Vagina (tissue), 2 donors: Measurements from ENCODE around the gene KMT2B.

Source experiments
- POLR2A ChIP-seq, 2 donors: fragments of 450-650 bp; IDR thresholded peaks; one replicate each; pipeline ENCODE4 v1.6.1; 2017; ENCODE audit warnings: antibody characterized with exemption in 2 of 2, mild to moderate bottlenecking in 2 of 2, moderate library complexity in 2 of 2
- POLR2AphosphoS5 ChIP-seq, 2 donors: sonication (generic); formaldehyde crosslinking; IDR thresholded peaks; one replicate each; pipeline ENCODE4 v1.9.0; 2017; ENCODE audit warnings: antibody characterized with exemption in 2 of 2, mild to moderate bottlenecking in 2 of 2, low read depth in 1 of 2; ENCODE audit not compliant: insufficient read depth in 1 of 2
- TF ChIP-seq, protein P1 (sequence below), 3 experiments: fragments of 450-650 bp in 2 of 3; fragments of 200-600 bp in 1 of 3; sonication (generic) in 1 of 3; IDR thresholded peaks; one replicate each; pipeline ENCODE4 v1.5.1; 2017 to 2019; ENCODE audit warnings: antibody characterized with exemption in 3 of 3, mild to moderate bottlenecking in 2 of 3, moderate library complexity in 2 of 3

DNA sequence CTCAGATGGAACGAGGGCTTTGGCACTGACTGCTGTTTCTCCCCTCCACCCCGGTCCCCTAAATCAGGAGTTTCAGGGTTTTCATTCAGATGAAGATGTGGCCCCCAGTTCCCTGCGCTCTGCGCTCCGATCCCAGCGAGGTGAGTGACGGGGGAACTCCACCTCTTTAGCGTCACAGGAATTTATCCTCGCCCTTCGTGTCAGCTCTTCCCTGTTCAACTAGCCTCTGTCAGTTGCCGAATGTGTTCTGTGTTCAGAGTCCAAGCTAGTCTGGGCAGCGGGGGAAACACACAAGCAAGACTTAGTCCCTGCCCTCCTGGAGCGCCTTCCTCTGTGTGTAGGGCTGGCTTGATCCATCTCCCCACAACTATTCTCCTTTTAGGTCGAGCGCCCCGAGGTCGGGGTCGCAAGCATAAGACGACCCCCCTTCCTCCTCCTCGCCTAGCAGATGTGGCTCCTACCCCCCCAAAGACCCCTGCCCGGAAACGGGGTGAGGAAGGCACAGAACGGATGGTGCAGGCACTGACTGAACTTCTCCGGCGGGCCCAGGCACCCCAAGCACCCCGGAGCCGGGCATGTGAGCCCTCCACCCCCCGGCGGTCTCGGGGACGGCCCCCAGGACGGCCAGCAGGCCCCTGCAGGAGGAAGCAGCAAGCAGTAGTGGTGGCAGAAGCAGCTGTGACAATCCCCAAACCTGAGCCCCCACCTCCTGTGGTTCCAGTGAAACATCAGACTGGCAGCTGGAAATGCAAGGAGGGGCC, 1.8 kb downstream of the KMT2B start:
- TF ChIP-seq, protein P1, sequence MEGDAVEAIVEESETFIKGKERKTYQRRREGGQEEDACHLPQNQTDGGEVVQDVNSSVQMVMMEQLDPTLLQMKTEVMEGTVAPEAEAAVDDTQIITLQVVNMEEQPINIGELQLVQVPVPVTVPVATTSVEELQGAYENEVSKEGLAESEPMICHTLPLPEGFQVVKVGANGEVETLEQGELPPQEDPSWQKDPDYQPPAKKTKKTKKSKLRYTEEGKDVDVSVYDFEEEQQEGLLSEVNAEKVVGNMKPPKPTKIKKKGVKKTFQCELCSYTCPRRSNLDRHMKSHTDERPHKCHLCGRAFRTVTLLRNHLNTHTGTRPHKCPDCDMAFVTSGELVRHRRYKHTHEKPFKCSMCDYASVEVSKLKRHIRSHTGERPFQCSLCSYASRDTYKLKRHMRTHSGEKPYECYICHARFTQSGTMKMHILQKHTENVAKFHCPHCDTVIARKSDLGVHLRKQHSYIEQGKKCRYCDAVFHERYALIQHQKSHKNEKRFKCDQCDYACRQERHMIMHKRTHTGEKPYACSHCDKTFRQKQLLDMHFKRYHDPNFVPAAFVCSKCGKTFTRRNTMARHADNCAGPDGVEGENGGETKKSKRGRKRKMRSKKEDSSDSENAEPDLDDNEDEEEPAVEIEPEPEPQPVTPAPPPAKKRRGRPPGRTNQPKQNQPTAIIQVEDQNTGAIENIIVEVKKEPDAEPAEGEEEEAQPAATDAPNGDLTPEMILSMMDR (IDR thresholded peaks at IDR 0.05): no peak
- TF ChIP-seq POLR2AphosphoS5 (IDR thresholded peaks at IDR 0.05; ENCODE audit: insufficient read depth in 1 of 2, low read depth in 1 of 2): no peak
- TF ChIP-seq POLR2A (IDR thresholded peaks at IDR 0.05): no peak
